ENCODE measurements around the gene RAB11FIP3. TPM values are rescaled to one million over a fixed set of nuclear protein-coding genes. Genes with fewer than 3 reads are reported as not detected.

The RAB11FIP3 gene
- total RNA-seq, 1 experiment from 2014 or later, result 37.1 TPM

GRCh38 chr16:530111-530817 is 104.8 kb downstream of the RAB11FIP3 start:
- Histone ChIP-seq H3K14ac (ENCODE audit: insufficient read depth, low read length) (no peak overlapping the region; the same call in 1 of the 2 replicates), H3K4me1 (ENCODE audit: insufficient read depth, low read length) (no peaks in the 10 kb centered on the region; the same call in 1 of the 2 replicates), H4K91ac (ENCODE audit: insufficient read length, low read depth, low read length) (no peak overlapping the region), H3K79me1 (ENCODE audit: insufficient read depth, low read depth, low read length, poor library complexity, severe bottlenecking) (no peaks in the 10 kb centered on the region), H4K8ac (replicated peaks; ENCODE audit: insufficient read length, low read depth, low read length) (no peak overlapping the region), H2AK5ac (ENCODE audit: insufficient read length, low read length) (no peak overlapping the region), H2BK5ac (ENCODE audit: insufficient read length, low read length) (no peak overlapping the region), H3K27ac (ENCODE audit: insufficient read length, low read depth, low read length) (no peak overlapping the region), H2BK20ac (ENCODE audit: low read depth, low read length, poor library complexity, severe bottlenecking) (no peak overlapping the region), H2AFZ (ENCODE audit: low read length) (no peak overlapping the region), H3K23ac (ENCODE audit: insufficient read length, low read depth, low read length) (no peak overlapping the region), H3K79me2 (ENCODE audit: insufficient read depth, low read length) (peaks cover 22% of the 10 kb centered on the region; the same call in 1 of the 2 replicates), H3T11ph (ENCODE audit: low read length) (no peak overlapping the region), H3K56ac (ENCODE audit: insufficient read length, low read depth, low read length) (no peak overlapping the region), H3K4ac (ENCODE audit: low read depth, low read length) (no peak overlapping the region), H4K20me1 (ENCODE audit: control insufficient read depth, insufficient read depth, insufficient read length) (peaks cover 6% of the 10 kb centered on the region), H4K5ac (ENCODE audit: insufficient read length, low read depth, low read length) (no peak overlapping the region), H3K18ac (ENCODE audit: insufficient read length, low read depth, low read length) (no peak overlapping the region), H3K4me2 (ENCODE audit: insufficient read depth, insufficient read length, low read length) (no peak overlapping the region), H3K27me3 (ENCODE audit: insufficient read depth, low read length) (no peaks in the 10 kb centered on the region), H2BK12ac (ENCODE audit: insufficient read length, low read depth, low read length) (no peak overlapping the region), H2BK120ac (ENCODE audit: low read depth, low read length, poor library complexity, severe bottlenecking) (no peak overlapping the region), H3K9me3 (ENCODE audit: control insufficient read depth, low read depth, low read length) (no peaks in the 10 kb centered on the region), H3K9ac (ENCODE audit: extremely low read depth, insufficient read length, low read length) (no peak overlapping the region), H3K23me2 (ENCODE audit: insufficient read length, low read depth, low read length, poor library complexity, severe bottlenecking) (peaks cover 13% of the 10 kb centered on the region), H2BK15ac (ENCODE audit: low read depth, low read length) (no peak overlapping the region)
- Mint-ChIP-seq H3K4me3 (peak overlapping the region; percentile 50 to 88; a peak in 3 of 5 replicates), H3K9me3 (no peaks in the 10 kb centered on the region), H3K36me3 (ENCODE audit: insufficient read depth in 1 of 3, low read depth in 3 of 3) (peaks cover 0 to 11% (median 8%) of the 10 kb centered on the region in 3 experiments; a peak in 3 of 7 replicates), H3K27me3 (ENCODE audit: low read depth) (no peaks in the 10 kb centered on the region), H3K4me1 (peaks cover 18% of the 10 kb centered on the region in 2 experiments), H3K27ac (peak overlapping the region in 1 of 3 experiments; percentile 35; a peak in 3 of 7 replicates)
- no peak for DNase-seq
- WGBS (ENCODE audit: extremely low coverage, insufficient read length, low lambda C conversion rate), result no CpG with 5 or more reads among the region's 23 CpGs
- no peak for TF ChIP-seq CTCF (conservative IDR thresholded peaks at IDR 0.05)
